ENCODE results near the gene C16orf89. TPM values are rescaled to one million over a fixed set of nuclear protein-coding genes. Genes with fewer than 3 reads are reported as not detected.
A peak's percentile ranks its signal among the peaks of the same experiment; 100 is the strongest.
"Not testable (repeated sequence)": the region's sequence is repeated elsewhere in the genome, so short reads cannot be mapped to it uniquely, and the experiment has no call there.

Gene C16orf89
- total RNA-seq, 1 experiment from 2014 or later, result not detected

DNA sequence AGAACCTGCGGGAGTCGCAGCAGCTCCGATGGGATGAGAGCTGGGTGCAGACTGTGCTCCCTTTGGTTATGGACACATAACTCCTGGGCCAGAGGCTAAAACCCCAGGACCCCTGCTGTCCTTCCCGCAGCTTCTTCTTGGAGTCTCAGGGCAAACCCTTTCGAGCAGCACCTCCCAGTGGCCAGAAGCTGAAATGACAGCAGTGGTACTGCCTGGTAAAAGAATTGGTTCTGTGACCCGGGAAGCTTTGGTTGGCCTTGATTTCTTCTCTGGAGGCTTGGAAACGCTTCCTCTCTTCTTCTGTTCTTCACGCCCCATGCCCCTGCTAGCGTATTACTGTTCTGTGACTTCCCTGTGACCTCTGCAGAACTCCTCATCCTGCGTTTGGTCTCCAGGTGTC is 19.0 kb upstream of the C16orf89 start:
- DNase-seq (ENCODE audit: low spot score), result peak; percentile 58

DNA sequence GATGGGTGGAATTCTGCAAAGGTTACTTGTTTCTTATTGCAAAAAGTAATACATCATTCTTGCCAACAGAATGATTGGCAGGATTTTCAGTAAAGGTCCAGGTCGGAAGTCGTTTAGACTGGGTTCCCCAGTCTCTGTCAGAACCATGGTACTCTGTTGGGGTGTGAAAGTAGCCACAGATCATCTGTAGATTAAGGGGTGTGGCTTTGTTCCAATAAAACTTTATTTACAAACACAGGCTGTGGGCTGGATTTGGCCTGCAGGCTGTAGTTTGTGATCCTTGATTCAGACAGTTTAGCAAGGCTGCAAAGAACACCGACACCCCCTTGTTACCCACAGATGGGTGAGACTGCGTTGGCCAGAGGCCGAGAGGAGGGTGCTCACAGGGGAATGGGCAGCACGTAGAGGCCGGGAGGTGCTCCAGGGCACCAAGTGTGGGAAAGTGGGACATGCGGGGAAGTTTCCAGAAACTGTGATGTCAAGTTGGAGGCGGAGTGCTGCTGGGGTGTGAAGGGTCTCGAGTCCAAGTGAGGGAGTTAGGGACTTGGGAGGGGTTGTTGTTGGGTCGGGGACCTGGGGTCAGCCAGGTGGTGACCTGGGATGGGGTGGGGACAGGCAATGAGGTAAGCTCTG is 18.5 kb upstream of the C16orf89 start:
- DNase-seq (ENCODE audit: low spot score), result not testable (repeated sequence)

DNA sequence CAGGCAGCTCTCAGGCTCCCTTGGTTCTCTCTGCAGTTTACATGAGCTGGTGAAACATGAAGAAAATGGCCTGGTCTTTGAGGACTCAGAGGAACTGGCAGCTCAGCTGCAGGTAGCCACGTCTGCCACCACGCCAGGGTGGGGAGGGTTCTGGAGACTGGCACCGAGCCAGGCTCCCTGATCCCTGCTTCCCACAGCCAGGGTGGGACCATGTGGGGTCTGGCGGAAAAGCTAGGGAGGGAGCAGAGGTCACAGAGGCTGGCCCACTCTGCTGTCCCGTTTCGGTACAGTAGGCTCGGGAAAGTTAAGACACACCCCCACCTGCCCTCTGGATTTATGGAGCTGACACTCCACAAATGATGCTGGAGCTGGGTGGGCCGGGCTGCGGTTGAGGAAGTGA is 17.9 kb upstream of the C16orf89 start:
- not testable (repeated sequence) for DNase-seq (ENCODE audit: low spot score)

DNA sequence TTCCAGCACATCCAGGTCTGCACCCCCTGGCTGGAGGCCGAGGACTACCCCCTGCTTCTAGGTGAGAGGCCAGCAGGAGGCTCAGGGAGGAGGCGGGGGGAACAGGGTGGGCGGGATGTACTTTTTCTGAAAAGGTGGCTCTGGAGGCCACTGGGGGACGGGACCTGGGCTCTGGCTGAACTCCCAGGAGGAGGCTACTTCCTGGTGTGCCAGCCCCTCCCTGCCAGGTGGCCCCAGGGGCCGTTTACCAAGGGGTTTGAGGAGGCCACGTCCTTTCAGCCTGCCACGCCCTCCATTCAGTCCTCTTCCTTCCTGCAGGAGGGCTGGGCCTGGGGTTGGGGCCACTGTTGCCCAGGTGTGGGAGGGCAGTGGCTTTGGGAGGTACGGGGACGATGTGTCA is 15.2 kb upstream of the C16orf89 start:
- DNase-seq (ENCODE audit: low spot score), result not testable (repeated sequence)

DNA sequence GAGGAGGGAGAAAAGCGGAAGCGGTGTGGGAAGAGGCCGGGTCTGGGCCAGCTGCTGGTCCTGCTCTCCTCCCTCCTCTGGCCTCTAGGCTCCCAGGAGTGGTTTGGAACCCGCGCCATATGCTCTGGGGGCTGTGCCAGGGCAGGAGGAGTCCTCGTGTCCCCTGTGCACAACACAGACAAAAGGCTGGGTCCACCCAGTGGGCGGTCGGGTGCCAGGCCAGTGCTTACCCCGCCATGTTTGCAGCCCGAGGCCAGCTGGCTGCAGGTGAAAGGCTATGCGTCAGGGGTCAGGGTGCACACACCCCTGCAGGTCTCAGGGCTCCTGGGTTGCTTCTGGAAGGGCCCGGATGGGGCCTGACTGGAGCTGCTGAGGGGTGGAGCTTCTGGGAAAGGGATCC is 14.7 kb upstream of the C16orf89 start:
- not testable (repeated sequence) for DNase-seq (ENCODE audit: low spot score)

DNA sequence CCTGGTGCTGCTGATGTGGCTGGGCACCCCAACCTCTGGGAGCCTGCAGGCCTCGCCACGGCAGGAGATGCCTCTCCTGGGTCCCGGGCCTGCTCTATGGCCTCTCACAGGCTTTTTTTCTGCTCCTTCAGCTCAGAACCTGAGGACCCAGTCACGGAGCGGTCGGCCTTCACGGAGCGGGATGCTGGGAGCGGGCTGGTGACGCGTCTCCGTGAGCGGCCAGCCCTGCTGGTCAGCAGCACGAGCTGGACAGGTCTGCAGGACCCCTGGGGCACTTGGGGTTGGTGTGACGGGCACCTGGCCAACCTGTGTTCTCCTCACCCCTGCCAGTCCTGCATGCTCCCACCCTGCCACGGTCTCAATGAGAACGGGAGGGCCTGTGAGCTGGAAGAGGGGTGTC is 12.9 kb upstream of the C16orf89 start:
- no peak for DNase-seq (ENCODE audit: low spot score)

DNA sequence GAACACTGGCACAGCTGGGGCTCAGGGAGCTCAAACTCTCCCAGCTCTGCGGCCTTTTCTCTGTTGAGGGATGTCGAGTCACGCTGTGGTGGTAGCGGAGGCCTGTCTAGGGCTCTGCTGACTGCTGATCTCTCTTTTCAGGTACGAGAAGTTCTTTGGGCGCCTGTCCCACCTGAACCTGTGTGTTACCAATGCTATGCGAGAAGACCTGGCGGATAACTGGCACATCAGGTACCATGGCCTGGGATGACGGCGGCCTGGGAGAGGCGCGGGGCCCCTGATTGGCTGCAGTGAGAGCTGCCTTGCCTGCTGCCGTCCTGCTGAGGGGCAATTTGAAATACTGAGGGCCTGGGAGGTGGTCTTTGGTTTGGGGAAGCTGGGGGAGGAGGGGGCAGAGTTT is 11.5 kb upstream of the C16orf89 start:
- no peak for DNase-seq (ENCODE audit: low spot score)

DNA sequence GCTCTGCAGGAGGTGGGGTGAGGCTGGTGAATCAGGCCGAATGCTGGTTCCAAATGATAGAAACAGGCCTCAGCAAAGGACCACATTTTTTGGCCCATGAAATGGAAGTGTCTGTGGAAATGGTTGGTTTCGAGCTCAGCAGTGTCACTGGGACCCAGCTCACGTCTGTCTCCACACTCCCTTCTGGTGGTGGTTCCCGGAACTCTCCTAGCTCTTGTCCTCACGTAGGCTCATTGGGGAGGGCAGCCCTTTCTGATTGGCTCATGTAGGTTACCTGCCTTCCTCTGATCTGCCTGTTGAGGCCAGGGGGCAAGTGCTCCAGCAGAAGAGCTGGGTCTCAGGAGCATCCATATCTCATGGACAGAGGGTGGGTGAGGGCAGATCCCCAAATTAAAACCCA is 9.9 kb upstream of the C16orf89 start:
- DNase-seq (ENCODE audit: low spot score), result no peak

DNA sequence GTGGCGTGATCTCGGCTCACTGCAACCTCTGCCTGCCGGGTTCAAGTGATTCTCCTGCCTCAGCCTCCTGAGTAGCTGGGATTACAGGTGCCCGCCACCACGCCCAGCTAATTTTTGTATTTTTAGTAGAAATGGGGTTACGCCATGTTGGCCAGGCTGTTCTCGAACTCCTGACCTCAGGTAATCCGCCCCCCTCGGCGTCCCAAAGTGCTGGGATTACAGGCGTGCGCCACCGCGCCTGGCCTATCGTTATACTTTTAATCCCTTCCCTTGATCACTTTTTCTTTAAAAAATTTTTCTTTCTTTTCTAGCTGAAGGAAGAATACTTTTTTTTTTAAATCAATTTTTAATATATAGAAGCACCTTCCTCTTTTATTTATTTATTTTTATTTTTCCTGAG is 8.0 kb upstream of the C16orf89 start:
- not testable (repeated sequence) for DNase-seq (ENCODE audit: low spot score)

DNA sequence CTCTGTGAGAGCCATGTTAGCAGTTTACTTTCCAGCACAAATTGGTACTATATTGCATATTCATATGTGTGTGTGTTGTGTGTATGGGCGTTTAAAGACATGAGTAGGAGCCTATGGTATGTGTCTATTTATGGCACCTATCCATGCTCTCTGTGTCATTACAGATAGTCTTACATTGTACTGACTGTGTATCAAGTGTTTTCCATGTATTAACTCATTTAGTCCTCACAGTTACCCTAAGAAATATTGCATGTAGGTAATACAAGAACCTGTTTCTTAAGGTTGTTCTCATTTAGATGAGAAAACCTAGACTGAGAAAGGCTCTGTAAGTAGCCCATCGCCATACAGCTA is 7.5 kb upstream of the C16orf89 start:
- DNase-seq (ENCODE audit: low spot score), result no peak

DNA sequence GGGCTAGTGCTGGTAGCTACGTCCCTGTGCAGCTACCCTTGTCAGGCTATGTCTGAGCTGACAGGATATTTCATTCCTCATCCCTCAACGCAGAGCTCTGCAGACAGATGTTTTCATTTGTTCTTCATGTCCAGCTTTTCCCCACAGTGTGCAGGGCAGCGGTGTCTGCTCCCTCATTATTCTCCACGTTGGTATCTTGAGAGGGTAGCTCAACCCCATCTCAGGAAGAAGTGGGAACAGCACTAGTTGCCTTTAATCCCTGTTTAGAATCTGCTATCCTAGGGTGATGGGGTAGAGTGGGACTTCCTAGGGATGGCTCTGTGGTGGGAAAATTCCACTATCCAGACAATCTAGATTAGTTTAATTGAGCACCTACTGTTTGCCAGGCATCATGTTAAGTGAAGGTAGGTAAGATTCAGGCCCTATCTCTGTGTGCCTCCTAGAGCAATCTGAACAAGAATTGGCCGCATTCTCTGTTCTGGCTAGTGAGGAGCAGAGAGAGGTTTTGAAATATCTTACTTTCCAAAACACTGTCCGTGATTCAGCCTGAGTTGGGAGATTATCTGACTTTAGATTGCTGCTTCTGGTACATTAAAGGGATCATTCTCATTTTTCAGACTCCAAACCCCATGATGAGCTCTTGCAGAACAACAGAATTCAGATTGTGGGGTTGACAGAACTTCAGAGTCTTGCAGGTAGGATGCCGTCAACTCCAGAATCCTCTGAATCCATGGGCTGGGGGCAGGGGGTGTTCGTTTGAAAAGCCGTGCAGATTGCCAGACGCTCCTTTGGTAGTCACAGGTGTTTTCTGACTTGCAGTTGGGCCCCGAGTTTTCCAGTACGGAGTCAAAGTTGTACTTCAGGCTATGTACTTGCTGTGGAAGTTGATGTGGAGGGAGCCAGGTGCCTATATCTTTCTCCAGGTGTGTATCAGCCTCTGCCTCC is 6.8 kb upstream of the C16orf89 start:
- DNase-seq (ENCODE audit: low spot score), result no peak

DNA sequence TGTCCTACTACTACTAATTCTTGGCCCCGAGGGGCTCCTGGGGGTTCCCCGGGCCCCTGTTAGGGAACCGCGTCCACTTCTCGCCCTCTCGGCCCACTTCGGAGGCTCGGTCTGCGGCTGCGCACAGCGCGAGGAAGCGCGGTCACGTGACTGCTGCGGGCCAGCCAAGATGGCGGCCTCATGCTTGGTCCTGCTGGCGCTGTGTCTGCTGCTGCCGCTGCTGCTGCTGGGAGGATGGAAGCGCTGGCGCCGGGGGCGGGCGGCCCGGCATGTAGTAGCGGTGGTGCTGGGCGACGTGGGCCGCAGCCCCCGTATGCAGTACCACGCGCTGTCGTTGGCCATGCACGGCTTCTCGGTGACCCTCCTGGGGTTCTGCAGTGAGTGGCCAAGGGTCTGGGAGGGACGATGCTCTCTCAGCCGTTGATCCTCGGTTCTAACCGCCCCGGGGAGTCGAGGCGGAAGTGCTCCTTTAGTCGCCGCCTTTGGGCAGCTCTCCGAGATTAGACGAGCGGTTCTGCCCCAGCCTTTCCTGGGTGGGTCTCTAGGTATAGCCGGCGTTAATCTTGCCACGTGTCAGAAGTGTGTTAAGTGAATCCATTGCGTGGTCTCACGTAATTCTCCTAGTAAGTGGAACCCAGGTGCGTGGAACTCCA is 6.1 kb upstream of the C16orf89 start, which contains the start of gene ALG1:
TSS of gene ALG1 (plus strand) at position 163 of the 653 bp plus-strand sequence. CDS start at position 170, 7 bp downstream.
- peak; percentile 87 for DNase-seq (ENCODE audit: low spot score)

DNA sequence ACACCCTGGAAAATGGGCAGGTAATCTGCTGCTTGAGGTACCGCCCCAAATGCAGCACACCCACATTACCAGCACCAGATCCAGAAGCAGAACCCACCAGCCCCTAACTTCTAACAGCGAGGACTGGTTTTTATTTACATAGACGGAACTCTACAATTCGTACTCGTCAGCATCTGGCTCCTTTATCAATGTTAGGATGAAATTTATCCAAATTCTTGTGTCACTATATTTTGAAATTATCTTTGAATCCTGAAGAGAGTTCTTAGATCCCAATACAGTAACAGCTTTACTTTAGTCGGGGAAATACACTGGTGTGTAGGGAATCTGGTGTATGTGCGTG is 5.6 kb upstream of the C16orf89 start:
- DNase-seq (ENCODE audit: low spot score), result peak; percentile 5

DNA sequence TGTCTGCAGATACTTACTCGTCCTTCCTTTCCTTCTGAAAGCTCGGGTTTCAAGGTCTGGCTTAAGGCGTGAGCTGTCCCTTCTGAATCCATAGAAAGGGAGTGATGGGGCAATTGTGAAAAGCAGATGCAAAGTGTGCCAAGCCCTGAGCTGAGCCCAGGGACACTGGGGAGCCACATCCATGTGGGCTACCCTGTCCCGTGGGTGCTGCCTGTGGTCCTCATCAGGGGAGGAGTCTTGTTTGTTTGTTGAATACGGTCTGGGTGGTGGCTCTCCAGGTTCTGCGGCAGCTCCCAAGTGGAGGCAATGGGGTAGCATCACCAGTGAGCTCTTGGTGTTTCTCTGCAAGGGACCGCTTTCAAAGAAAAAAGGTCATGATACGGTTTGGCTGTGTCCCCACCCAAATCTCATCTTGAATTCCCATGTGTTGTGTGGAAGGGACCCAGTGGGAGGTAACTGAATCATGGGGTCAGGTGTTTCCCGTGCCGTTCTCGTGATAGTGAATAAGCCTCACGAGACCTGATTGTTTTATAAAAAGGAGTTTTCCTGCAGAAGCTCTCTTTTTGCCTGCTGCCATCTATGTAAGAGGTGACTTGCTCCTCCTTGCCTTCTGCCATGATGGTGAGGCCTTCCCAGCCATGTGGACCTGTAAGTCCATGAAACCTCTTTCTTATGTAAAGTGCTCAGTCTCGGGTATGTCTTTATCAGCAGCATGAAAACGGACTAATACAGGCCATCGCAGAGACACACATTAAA is 4.9 kb upstream of the C16orf89 start:
- no peak for DNase-seq (ENCODE audit: low spot score)

DNA sequence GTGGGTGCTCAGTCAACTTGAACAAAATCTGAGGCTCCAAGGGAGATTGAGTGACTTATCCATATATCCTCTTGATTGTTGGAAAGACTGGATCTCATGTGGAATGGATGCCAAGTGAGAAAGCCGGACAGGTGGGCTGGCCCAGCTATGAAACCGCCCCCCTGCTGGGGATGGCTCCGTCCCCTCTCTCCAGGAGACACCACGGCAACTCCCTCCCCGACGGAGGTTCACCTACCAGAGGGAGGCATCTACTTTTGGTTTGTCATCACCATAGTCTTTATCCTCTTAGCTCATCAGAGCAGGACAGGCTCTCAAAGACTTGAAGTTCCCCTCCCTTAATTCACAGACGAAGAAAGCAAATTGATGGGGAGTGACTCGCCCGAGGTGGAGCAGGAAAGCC is 4.1 kb upstream of the C16orf89 start:
- no peak for DNase-seq (ENCODE audit: low spot score)

DNA sequence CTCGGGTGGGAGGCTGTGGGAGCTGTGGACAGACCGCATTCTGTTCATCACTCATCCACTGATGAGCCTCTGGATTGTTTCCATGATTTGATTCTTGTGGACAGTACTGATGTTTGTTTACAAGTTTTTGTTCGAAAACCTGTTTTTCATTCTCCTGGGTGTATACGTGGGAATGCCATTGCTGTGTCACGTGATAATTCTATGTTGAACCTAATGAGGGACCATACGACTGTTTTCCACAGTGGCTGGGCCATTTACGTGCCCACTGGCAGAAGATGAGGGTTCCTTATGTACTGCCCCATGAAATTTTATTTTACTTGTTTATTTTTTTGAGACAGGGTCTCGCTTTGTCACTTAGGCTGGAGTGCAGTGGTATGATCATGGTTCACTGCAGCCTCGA is 3.3 kb upstream of the C16orf89 start:
- no peak for DNase-seq (ENCODE audit: low spot score)

DNA sequence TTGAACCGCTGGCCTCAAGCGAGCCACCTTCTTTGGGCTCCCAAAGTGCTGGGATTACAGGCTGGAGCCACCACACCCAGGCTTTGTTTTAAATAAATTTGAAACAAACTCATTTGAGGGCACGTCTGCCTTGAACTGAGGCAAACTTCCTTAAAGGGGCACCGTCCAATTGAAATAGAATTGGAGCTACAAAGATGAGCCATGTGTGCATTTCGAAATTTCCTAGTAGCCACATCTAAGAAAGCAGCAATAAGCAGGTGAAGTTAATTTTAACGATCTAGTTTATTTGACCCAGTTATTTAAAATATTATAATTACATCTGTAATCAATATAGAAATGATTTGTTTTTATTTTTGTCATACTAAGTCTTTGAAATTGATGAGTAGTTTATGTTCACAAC is 755 bp upstream of the C16orf89 start:
- DNase-seq (ENCODE audit: low spot score), result no peak

DNA sequence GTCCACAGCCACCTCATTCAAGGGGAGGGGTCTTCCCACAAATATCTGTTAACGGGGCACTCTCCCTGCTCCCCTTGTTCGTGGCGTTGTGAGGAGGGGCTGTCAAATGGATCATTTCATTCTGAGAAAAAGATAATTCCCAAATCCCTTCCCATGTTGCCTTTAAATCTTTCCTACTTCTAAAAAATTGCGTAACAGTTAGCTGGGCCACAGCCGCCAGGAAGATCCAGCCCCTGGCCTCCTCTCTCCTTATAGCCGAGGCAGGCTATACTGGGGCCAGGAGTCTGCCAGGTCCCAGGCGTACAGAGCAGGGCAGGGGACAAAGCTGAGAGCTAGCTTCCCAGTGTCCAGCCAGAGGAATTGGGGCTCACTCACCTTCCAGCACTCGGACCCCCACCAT is 430 bp downstream of the C16orf89 start:
- no peak for DNase-seq (ENCODE audit: low spot score)

DNA sequence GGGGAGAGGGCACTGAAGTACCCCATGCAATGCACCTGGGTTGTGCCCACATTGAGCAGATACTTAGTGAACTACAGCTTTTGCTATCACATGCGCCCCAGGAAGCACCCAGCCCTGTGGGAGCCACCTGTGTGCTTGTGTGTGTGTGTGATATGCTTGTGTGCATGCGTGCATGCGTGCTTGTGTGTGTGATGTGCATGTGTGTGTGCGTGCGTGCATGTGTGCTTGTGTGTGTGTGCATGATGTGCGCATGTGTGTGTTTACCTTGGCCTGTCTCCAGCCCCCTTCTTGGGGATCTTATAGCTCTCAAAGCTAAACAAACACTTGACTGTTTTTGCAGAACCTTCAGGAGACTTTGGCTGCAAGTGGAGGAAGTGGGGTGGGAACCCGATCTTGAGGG is 841 bp downstream of the C16orf89 start:
- DNase-seq (ENCODE audit: low spot score), result no peak

DNA sequence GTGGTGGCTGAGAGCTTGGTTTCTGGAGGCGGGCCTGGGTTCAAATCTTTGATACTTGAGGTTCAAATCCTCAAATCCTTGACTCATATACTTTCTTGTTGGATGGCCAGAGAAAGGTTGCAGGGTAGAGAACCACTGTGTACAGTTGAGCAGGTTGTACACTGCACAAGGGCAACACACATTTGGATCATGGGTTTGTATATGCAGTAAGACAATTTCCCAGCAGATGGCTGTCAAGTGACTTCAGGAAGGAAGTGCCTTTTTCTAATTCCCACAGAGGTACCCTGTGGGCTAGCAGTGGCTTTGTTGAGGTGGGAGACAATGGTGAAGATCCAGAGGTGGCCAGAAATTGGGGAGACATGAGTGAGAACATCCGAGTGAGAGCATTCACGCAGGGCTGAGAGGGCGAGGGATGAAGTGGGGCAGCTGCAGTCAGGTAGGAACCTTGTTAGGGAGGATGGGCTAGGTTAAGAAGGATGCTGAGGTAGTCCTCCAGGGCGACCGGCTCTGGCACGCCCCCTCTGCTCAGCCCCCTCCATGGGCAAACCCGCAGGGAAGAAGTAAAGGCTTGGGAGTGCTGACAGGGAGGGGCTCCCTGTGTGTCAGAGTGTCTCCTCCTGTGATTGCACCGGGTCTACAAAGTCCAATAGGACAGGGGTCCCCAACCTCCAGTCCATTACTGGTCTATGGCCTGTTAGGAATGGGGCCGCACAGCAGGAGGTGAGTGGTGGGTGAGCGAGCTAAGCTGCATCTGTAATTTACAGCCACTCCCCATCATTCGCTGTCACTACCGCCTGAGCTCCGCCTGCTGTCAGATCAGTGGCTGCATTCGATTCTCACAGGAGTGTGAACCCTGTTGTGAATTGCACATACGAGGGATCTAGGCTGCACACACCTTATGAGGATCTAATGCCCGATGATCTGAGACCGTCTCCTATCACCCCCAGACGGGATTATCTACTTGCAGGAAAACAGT is 2.7 kb downstream of the C16orf89 start:
- DNase-seq (ENCODE audit: low spot score), result no peak

DNA sequence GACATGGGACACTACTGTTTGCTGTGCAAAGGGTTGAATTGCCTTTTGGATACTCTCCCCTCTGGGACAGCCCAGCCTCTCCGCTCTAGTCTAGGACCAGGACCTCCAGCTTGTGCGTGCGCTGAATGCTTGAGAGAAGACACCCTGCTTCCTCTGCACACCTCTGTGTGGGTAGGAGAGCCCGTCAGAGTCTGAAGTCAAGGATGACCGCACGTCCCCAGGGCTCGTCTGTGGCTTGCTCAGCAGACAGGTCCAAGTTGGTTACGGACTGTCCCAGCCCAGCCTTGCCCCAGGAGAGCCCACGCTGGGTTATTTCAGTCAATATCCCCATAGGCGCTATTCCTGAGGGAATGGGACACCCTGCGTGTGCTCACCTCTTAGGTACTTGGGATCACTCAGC is 3.7 kb downstream of the C16orf89 start:
- DNase-seq (ENCODE audit: low spot score), result no peak
